H1 (cell line): ENCODE measurements around the gene HIVEP2. TPM values are rescaled to one million over a fixed set of nuclear protein-coding genes. Genes with fewer than 3 reads are reported as not detected.

Source experiments
- CTCF ChIA-PET: fragments of 300-600 bp; sonication (Branson Sonifier 250); formaldehyde crosslinking; loops from one replicate; lab custom pipeline; 2021; ENCODE audit not compliant: partially characterized antibody; lab: Charles Lee
- POLR2A ChIA-PET: fragments of 300-600 bp; sonication (Branson Sonifier 250); formaldehyde crosslinking; loops from one replicate; lab custom pipeline; 2021; ENCODE audit warnings: inconsistent platforms; ENCODE audit not compliant: partially characterized antibody; lab: Charles Lee
- DNase-seq, 2 experiments: peaks; one replicate each; pipeline versions ENCODE4 v3.0.0 to v3.0.0-alpha.2; 2010 to 2022; ENCODE audit warnings: low spot score in 2 of 2, low read depth in 1 of 2, mixed read lengths in 1 of 2
- FAIRE-seq: peaks from 2 replicates; lab custom pipeline; 2011; peaks lifted over from hg19 to GRCh38; lab: Jason Lieb, UNC
- H2AFZ ChIP-seq: 2 replicates; pipeline ENCODE4 v1.8.1; 2012; ENCODE audit warnings: low read length, inconsistent platforms
- H2AK5ac ChIP-seq: 2 replicates; pipeline ENCODE4 v1.6.1; 2013; ENCODE audit warnings: low read depth, low read length
- H2BK120ac ChIP-seq: replicated peaks from 2 replicates; pipeline ENCODE3; 2013; ENCODE audit warnings: low read depth, low read length, inconsistent platforms
- H2BK12ac ChIP-seq: 2 replicates; pipeline ENCODE4 v1.6.1; 2013; ENCODE audit warnings: low read depth, low read length
- H2BK15ac ChIP-seq: 2 replicates; pipeline ENCODE4 v1.6.1; 2013; ENCODE audit warnings: low read length
- H2BK20ac ChIP-seq: 2 replicates; pipeline ENCODE4 v1.6.1; 2013; ENCODE audit warnings: low read length
- H2BK5ac ChIP-seq: 2 replicates; pipeline ENCODE4 v1.6.1; 2013; ENCODE audit warnings: low read depth, low read length
- H3K14ac ChIP-seq: 2 replicates; pipeline ENCODE4 v1.6.1; 2013; ENCODE audit warnings: inconsistent platforms; ENCODE audit not compliant: insufficient read length
- H3K18ac ChIP-seq: 2 replicates; pipeline ENCODE4 v1.6.1; 2013; ENCODE audit warnings: low read length; ENCODE audit errors: extremely low read depth
- H3K23ac ChIP-seq: 2 replicates; pipeline ENCODE4 v1.6.1; 2013; ENCODE audit warnings: inconsistent platforms; ENCODE audit not compliant: insufficient read length
- H3K23me2 ChIP-seq: 2 replicates; pipeline ENCODE4 v1.6.1; 2013; ENCODE audit warnings: low read depth, low read length
- H3K27ac ChIP-seq: 2 replicates; pipeline ENCODE4 v1.6.1; 2011; ENCODE audit warnings: low read depth, low read length, inconsistent platforms
- H3K27me3 ChIP-seq, 4 experiments: replicated peaks in 1 of 4; 1 replicate in 1 of 4; 2 replicates in 3 of 4; pipeline versions ENCODE4 v1.6.1 to v1.8.1; 2011 to 2013; ENCODE audit warnings: low read length in 3 of 4, mild to moderate bottlenecking in 3 of 4, inconsistent platforms in 2 of 4, mixed read lengths in 2 of 4, moderate library complexity in 1 of 4; ENCODE audit not compliant: control insufficient read depth in 3 of 4, insufficient read depth in 3 of 4; ENCODE audit errors: extremely low read depth in 1 of 4
- H3K36me3 ChIP-seq, 4 experiments: 2 replicates each; pipeline versions ENCODE4 v1.6.1 to v1.8.1; 2011 to 2013; ENCODE audit warnings: mild to moderate bottlenecking in 4 of 4, low read length in 3 of 4, moderate library complexity in 2 of 4, control low read depth in 1 of 4, inconsistent platforms in 1 of 4; ENCODE audit not compliant: insufficient read depth in 4 of 4, control insufficient read depth in 2 of 4
- H3K4ac ChIP-seq: replicated peaks from 2 replicates; pipeline ENCODE3; 2013; ENCODE audit warnings: low read length, low read depth, mixed read lengths, inconsistent platforms; ENCODE audit not compliant: insufficient read length
- H3K4me1 ChIP-seq, 4 experiments: replicated peaks in 1 of 4; 1 replicate in 1 of 4; 2 replicates in 3 of 4; pipeline versions ENCODE4 v1.6.1 to v1.8.1; 2011 to 2013; ENCODE audit warnings: low read length in 3 of 4, inconsistent platforms in 2 of 4, mixed read lengths in 1 of 4; ENCODE audit not compliant: insufficient read depth in 4 of 4, control insufficient read depth in 3 of 4
- H3K4me2 ChIP-seq, 2 experiments: 2 replicates each; pipeline versions ENCODE4 v1.6.1 to v1.8.1; 2011 to 2013; ENCODE audit warnings: low read depth in 2 of 2, low read length in 2 of 2, control low read depth in 1 of 2, inconsistent platforms in 1 of 2, mild to moderate bottlenecking in 1 of 2; ENCODE audit not compliant: insufficient read depth in 1 of 2
- H3K4me3 ChIP-seq, 4 experiments: fragments of 200-600, 300-600 bp in 1 of 4; sonication (generic), shearing (Covaris generic), sonication (Bioruptor Twin) in 1 of 4; 2 replicates each; pipeline versions ENCODE4 v1.5.1 to v1.8.1; 2011 to 2016; ENCODE audit warnings: low read length in 4 of 4, low read depth in 3 of 4, control low read depth in 2 of 4, inconsistent platforms in 2 of 4, mild to moderate bottlenecking in 2 of 4, mixed read lengths in 1 of 4, moderate library complexity in 1 of 4; ENCODE audit not compliant: insufficient read depth in 2 of 4; ENCODE audit errors: extremely low read depth in 1 of 4
- H3K56ac ChIP-seq: replicated peaks from 2 replicates; pipeline ENCODE3; 2013; ENCODE audit warnings: low read depth, mild to moderate bottlenecking, mixed read lengths, low read length, inconsistent platforms; ENCODE audit not compliant: insufficient read length
- H3K79me1 ChIP-seq: 2 replicates; pipeline ENCODE4 v1.6.1; 2013; ENCODE audit warnings: low read depth, low read length, control low read depth
- H3K79me2 ChIP-seq, 2 experiments: 2 replicates each; pipeline versions ENCODE4 v1.6.1 to v1.8.1; 2012 to 2013; ENCODE audit warnings: low read length in 2 of 2, mild to moderate bottlenecking in 2 of 2, inconsistent platforms in 1 of 2; ENCODE audit not compliant: insufficient read depth in 2 of 2, control insufficient read depth in 1 of 2
- H3K9ac ChIP-seq, 4 experiments: replicated peaks in 1 of 4; 1 replicate in 1 of 4; 2 replicates in 3 of 4; pipeline versions ENCODE4 v1.6.1 to v1.8.1; 2011 to 2013; ENCODE audit warnings: low read depth in 3 of 4, low read length in 3 of 4, control low read depth in 2 of 4, mild to moderate bottlenecking in 2 of 4, moderate library complexity in 2 of 4, inconsistent platforms in 1 of 4; ENCODE audit errors: extremely low read depth in 1 of 4
- H3K9me3 ChIP-seq, 2 experiments: 2 replicates each; pipeline versions ENCODE4 v1.6.1 to v1.8.1; 2012 to 2013; ENCODE audit warnings: mild to moderate bottlenecking in 2 of 2, moderate library complexity in 2 of 2, control low read depth in 1 of 2, inconsistent platforms in 1 of 2, low read depth in 1 of 2, low read length in 1 of 2, mixed read lengths in 1 of 2; ENCODE audit not compliant: insufficient read depth in 2 of 2
- H4K20me1 ChIP-seq, 2 experiments: replicated peaks in 1 of 2; 2 replicates each; pipeline versions ENCODE3 to v1.8.1; 2011 to 2013; ENCODE audit warnings: inconsistent platforms in 2 of 2, low read length in 2 of 2, mild to moderate bottlenecking in 1 of 2; ENCODE audit not compliant: insufficient read depth in 2 of 2, control insufficient read depth in 1 of 2
- H4K5ac ChIP-seq: 2 replicates; pipeline ENCODE4 v1.6.1; 2013; ENCODE audit warnings: low read length, low read depth, mixed read lengths, inconsistent platforms; ENCODE audit not compliant: insufficient read length
- H4K8ac ChIP-seq: 2 replicates; pipeline ENCODE4 v1.8.0; 2013; ENCODE audit warnings: mild to moderate bottlenecking, moderate library complexity, low read length, inconsistent platforms; ENCODE audit not compliant: insufficient read depth; ENCODE audit errors: extremely low read depth
- H4K91ac ChIP-seq: replicated peaks from 2 replicates; pipeline ENCODE3; 2013; ENCODE audit warnings: low read length, mixed read lengths, inconsistent platforms; ENCODE audit not compliant: insufficient read length
- ASH2L ChIP-seq: fragments of 200-600, 300-600 bp; sonication (generic); IDR thresholded peaks from one replicate; pipeline ENCODE4 v1.7.1; 2017; ENCODE audit warnings: low read length
- ATF2 ChIP-seq: IDR thresholded peaks from 2 replicates; pipeline ENCODE4 v1.6.1; 2012; ENCODE audit warnings: low read length, inconsistent platforms
- CHD2 ChIP-seq: IDR thresholded peaks from 2 replicates; pipeline ENCODE4 v1.6.1; 2012; ENCODE audit warnings: low read length, improper control_type of control experiment
- EP300 ChIP-seq, 2 experiments: IDR thresholded peaks; 1 replicate in 1 of 2; 2 replicates in 1 of 2; pipeline ENCODE4 v1.6.1; 2011 to 2012; ENCODE audit warnings: low read depth in 2 of 2, low read length in 2 of 2, mild to moderate bottlenecking in 2 of 2, borderline replicate concordance in 1 of 2, inconsistent platforms in 1 of 2, moderate library complexity in 1 of 2
- EZH2 ChIP-seq: fragments of 200-600 bp; sonication (generic); IDR thresholded peaks from 2 replicates; pipeline ENCODE4 v1.7.1; 2012; ENCODE audit warnings: low read depth, mild to moderate bottlenecking, moderate library complexity, low read length, inconsistent platforms; ENCODE audit not compliant: severe bottlenecking
- HDAC2 ChIP-seq, 2 experiments: fragments of 300-600 bp in 1 of 2; sonication (generic) in 1 of 2; IDR thresholded peaks; 2 replicates each; pipeline ENCODE4 v1.6.1; 2011 to 2012; ENCODE audit warnings: low read depth in 2 of 2, low read length in 2 of 2, mild to moderate bottlenecking in 2 of 2, moderate library complexity in 2 of 2, borderline replicate concordance in 1 of 2, inconsistent platforms in 1 of 2
- KDM5A ChIP-seq: fragments of 200-600 bp; IDR thresholded peaks from 2 replicates; pipeline ENCODE4 v1.7.1; 2012; ENCODE audit warnings: mild to moderate bottlenecking, low read length, inconsistent platforms, mixed read lengths
- POLR2AphosphoS5 ChIP-seq: IDR thresholded peaks from 2 replicates; pipeline ENCODE4 v1.6.1; 2011; ENCODE audit warnings: low read depth, low read length
- RAD21 ChIP-seq, 2 experiments: IDR thresholded peaks in 1 of 2; conservative IDR thresholded peaks in 1 of 2; 2 replicates each; pipeline ENCODE4 v1.6.1; 2011; ENCODE audit warnings: low read depth in 2 of 2, low read length in 2 of 2, improper control_type of control experiment in 1 of 2, inconsistent platforms in 1 of 2, mild to moderate bottlenecking in 1 of 2, moderate library complexity in 1 of 2
- TAF7 ChIP-seq: optimal IDR thresholded peaks from 2 replicates; pipeline ENCODE3; 2011; ENCODE audit warnings: low read depth, mild to moderate bottlenecking, inconsistent platforms, low read length, moderate library complexity, borderline replicate concordance
- WGBS, 2 experiments: shearing (Covaris generic) in 1 of 2; methylation state at CpG; one replicate each; pipeline versions ENCODE4 v1.1.6 to v1.1.7; 2013 to 2015; ENCODE audit warnings: low lambda C conversion rate in 2 of 2, mixed read lengths in 2 of 2, inconsistent platforms in 1 of 2, low coverage in 1 of 2, missing lambda C conversion rate in 1 of 2; ENCODE audit not compliant: insufficient replicate concordance in 2 of 2, insufficient coverage in 1 of 2, insufficient read length in 1 of 2; ENCODE audit errors: extremely low coverage in 1 of 2, missing lambda C conversion rate in 1 of 2; 5-methylcytosine and 5-hydroxymethylcytosine counted together
- polyA plus RNA-seq, 7 experiments: library from polyadenylated mRNA; depleted of rRNA in 3 of 7; stranded (reverse) in 5 of 7; unstranded in 2 of 7; fragments of >200 nt in 5 of 7; fragments of 200-250 nt in 2 of 7; gene quantifications; 1 replicate in 5 of 7; 2 replicates in 1 of 7; 4 replicates in 1 of 7; pipeline versions ENCODE4 v1.2.1 to v1.2.3, GENCODE V29; 2011 to 2013; ENCODE audit warnings: missing spikeins in 2 of 7, mixed read lengths in 2 of 7
- total RNA-seq: library from RNA; stranded (reverse); fragmentation: NEBNext Ultra II Directional; extraction: Animal tissue kit (Norgen Biotek cat#: 25700); gene quantifications from 2 replicates; pipeline ENCODE4 v1.2.1, GENCODE V29; 2021

Gene HIVEP2
- total and polyA plus RNA-seq, 2 of the 8 experiments (the other 6 are each of a cell fraction or from before 2014, with no cell fraction given) = 2.2 to 6.1 TPM

GRCh38 chr6:142846883-142847287 lies 98.1 kb downstream of the HIVEP2 start:
- no peak overlapping the region for H3K27ac ChIP-seq
- H3K4me2 ChIP-seq = peak overlapping the region in 1 of 2 experiments; percentile 32; a peak in 1 of 4 replicates
- CTCF ChIA-PET = no interaction called here
- no peak for TF ChIP-seq EZH2
- no peak for TF ChIP-seq KDM5A
- TF ChIP-seq HDAC2 (IDR thresholded peaks at IDR 0.05; ENCODE audit: borderline replicate concordance in 1 of 2, low read depth in 2 of 2, low read length in 2 of 2) = no peak
- no peak for TF ChIP-seq EP300 (IDR thresholded peaks at IDR 0.05; ENCODE audit: borderline replicate concordance in 1 of 2, low read depth in 2 of 2, low read length in 2 of 2)
- no peak for TF ChIP-seq CHD2
- no peak for TF ChIP-seq ASH2L
- TF ChIP-seq ATF2 = no peak
- TF ChIP-seq RAD21 (IDR thresholded peaks at IDR 0.05 in 1 of 2, conservative IDR thresholded peaks at IDR 0.05 in 1 of 2; ENCODE audit: low read depth in 2 of 2, low read length in 2 of 2) = no peak
- TF ChIP-seq TAF7 = no peak
- TF ChIP-seq POLR2AphosphoS5 = no peak

More at GRCh38 chr6:142846883-142847287, 98.1 kb downstream of the HIVEP2 start:
- Histone ChIP-seq H3K4me1 (peaks cover 3 to 17% (median 13%) of the 10 kb centered on the region in 4 experiments), H2AK5ac (no peak overlapping the region), H3K14ac (no peak overlapping the region), H3K56ac (no peak overlapping the region), H3K4me3 (no peak overlapping the region), H3K36me3 (no peaks in the 10 kb centered on the region; a peak in 1 of 8 replicates), H3K9me3 (no peaks in the 10 kb centered on the region), H4K5ac (no peak overlapping the region), H2BK120ac (no peak overlapping the region), H3K27me3 (peaks cover 0 to 1% (median 0%) of the 10 kb centered on the region in 4 experiments; a peak in 1 of 7 replicates), H4K20me1 (no peaks in the 10 kb centered on the region), H4K91ac (no peak overlapping the region), H3K18ac (no peak overlapping the region), H3K79me1 (no peaks in the 10 kb centered on the region; the same call in 1 of the 2 replicates), H3K23ac (no peak overlapping the region), H3K9ac (no peak overlapping the region), H2BK20ac (no peak overlapping the region), H4K8ac (no peak overlapping the region), H2BK12ac (no peak overlapping the region), H2BK5ac (no peak overlapping the region), H3K79me2 (0 out of 4 replicates have a peak, but pooled peaks cover 0 to 6% of the 10 kb centered on the region in 2 experiments), H2AFZ (no peak overlapping the region), H3K4ac (no peak overlapping the region), H3K23me2 (no peaks in the 10 kb centered on the region), H2BK15ac (no peak overlapping the region)
- POLR2A ChIA-PET = no interaction called here
- WGBS, 2 experiments = 84% methylated on average over 5 of the region's 5 CpGs; no CpG with 5 or more reads in 1 of the 2 experiments
- DNase-seq = no peak
- no peak for FAIRE-seq
